Neural cell (in vitro differentiated cells): ENCODE measurements around the gene MAGI2. TPM values are rescaled to one million over a fixed set of nuclear protein-coding genes. Genes with fewer than 3 reads are reported as not detected.

Experiments
- H2AFZ ChIP-seq: fragments of 200-600, 300-800 bp; sonication (generic), shearing (Covaris generic); 2 replicates; pipeline ENCODE4 v1.6.0; 2014; ENCODE audit warnings: low read depth, mild to moderate bottlenecking, antibody characterized with exemption, low read length, moderate library complexity
- H3F3A ChIP-seq: fragments of 200-600 bp; shearing (Covaris generic); 2 replicates; pipeline ENCODE4 v1.6.1; 2016; ENCODE audit warnings: mild to moderate bottlenecking, moderate library complexity, mixed read lengths, antibody characterized with exemption, low read length; ENCODE audit not compliant: insufficient read depth, poor library complexity, severe bottlenecking
- H3K27ac ChIP-seq: fragments of 200-600, 300-800 bp; sonication (generic), shearing (Covaris generic); 2 replicates; pipeline ENCODE4 v1.5.1; 2014; ENCODE audit warnings: mild to moderate bottlenecking, low read length, moderate library complexity
- H3K27me3 ChIP-seq: fragments of 300-800, 200-600 bp; sonication (generic), shearing (Covaris generic); 2 replicates; pipeline ENCODE4 v1.6.0; 2014; ENCODE audit warnings: mild to moderate bottlenecking, low read depth, low read length, moderate library complexity; ENCODE audit not compliant: insufficient read depth
- H3K36me3 ChIP-seq: fragments of 300-800, 200-600 bp; sonication (generic), shearing (Covaris generic); 2 replicates; pipeline ENCODE4 v1.5.1; 2014; ENCODE audit warnings: mild to moderate bottlenecking, antibody characterized with exemption, low read length, moderate library complexity; ENCODE audit not compliant: insufficient read depth
- H3K4me2 ChIP-seq: fragments of 300-800, 200-600 bp; sonication (generic), shearing (Covaris generic); 2 replicates; pipeline ENCODE4 v1.6.0; 2014; ENCODE audit warnings: mild to moderate bottlenecking, low read length
- H3K4me3 ChIP-seq: fragments of 300-800, 200-600 bp; sonication (generic), shearing (Covaris generic); 2 replicates; pipeline ENCODE4 v1.5.1; 2014; ENCODE audit warnings: mild to moderate bottlenecking, low read length, moderate library complexity
- H3K79me2 ChIP-seq: fragments of 200-600 bp; shearing (Covaris generic); replicated peaks from 2 replicates; pipeline ENCODE4 v1.6.0; 2014; ENCODE audit warnings: mild to moderate bottlenecking, low read length, moderate library complexity; ENCODE audit not compliant: insufficient read depth
- H3K9ac ChIP-seq: fragments of 300-800, 200-600 bp; sonication (generic), shearing (Covaris generic); 2 replicates; pipeline ENCODE4 v1.6.1; 2016; ENCODE audit warnings: mild to moderate bottlenecking, low read length, mixed read lengths
- H3K9me2 ChIP-seq: fragments of 200-600 bp; shearing (Covaris generic); 2 replicates; pipeline ENCODE4 v1.6.1; 2016; ENCODE audit warnings: mild to moderate bottlenecking, low read length, mixed read lengths; ENCODE audit not compliant: insufficient read depth
- H3K9me3 ChIP-seq: fragments of 200-600, 300-800 bp; sonication (generic), shearing (Covaris generic); 2 replicates; pipeline ENCODE4 v1.6.1; 2016; ENCODE audit warnings: mild to moderate bottlenecking, mixed run types, low read length, moderate library complexity, mixed read lengths
- H4K20me1 ChIP-seq: fragments of 200-600 bp; shearing (Covaris generic); 2 replicates; pipeline ENCODE4 v1.6.1; 2016; ENCODE audit warnings: mild to moderate bottlenecking, mixed run types; ENCODE audit not compliant: insufficient read depth
- CTCF ChIP-seq: fragments of 450-650 bp; IDR thresholded peaks from 2 replicates; pipeline ENCODE4 v1.5.1; 2014; ENCODE audit warnings: antibody characterized with exemption, mild to moderate bottlenecking, moderate library complexity; ENCODE audit not compliant: poor library complexity, severe bottlenecking
- EP300 ChIP-seq: fragments of 450-650 bp; conservative IDR thresholded peaks from 2 replicates; pipeline ENCODE4 v1.6.1; 2014; ENCODE audit warnings: antibody characterized with exemption, mild to moderate bottlenecking, moderate library complexity; ENCODE audit not compliant: poor library complexity, severe bottlenecking
- EZH2 ChIP-seq: fragments of 200-600, 300-800 bp; shearing (Covaris generic), sonication (generic); IDR thresholded peaks from 2 replicates; pipeline ENCODE4 v1.6.1; 2014; ENCODE audit warnings: antibody characterized with exemption, low read length, borderline replicate concordance, mild to moderate bottlenecking; ENCODE audit not compliant: insufficient read depth, poor library complexity, severe bottlenecking
- MXI1 ChIP-seq: fragments of 450-650 bp; conservative IDR thresholded peaks from 2 replicates; pipeline ENCODE4 v1.6.1; 2014; ENCODE audit warnings: antibody characterized with exemption, mild to moderate bottlenecking; ENCODE audit not compliant: poor library complexity, severe bottlenecking
- POLR2AphosphoS5 ChIP-seq: IDR thresholded peaks from 2 replicates; pipeline ENCODE4 v1.6.1; 2012
- RAD21 ChIP-seq: fragments of 450-650 bp; conservative IDR thresholded peaks from 2 replicates; pipeline ENCODE4 v1.6.1; 2014; ENCODE audit warnings: antibody characterized with exemption, mild to moderate bottlenecking, moderate library complexity
- SMC3 ChIP-seq: fragments of 450-650 bp; conservative IDR thresholded peaks from 2 replicates; pipeline ENCODE4 v1.6.1; 2014; ENCODE audit warnings: antibody characterized with exemption, mild to moderate bottlenecking, moderate library complexity; ENCODE audit not compliant: poor library complexity
- TAF1 ChIP-seq: IDR thresholded peaks from 2 replicates; pipeline ENCODE4 v1.6.1; 2012; ENCODE audit warnings: low read depth
- polyA plus RNA-seq: library from polyadenylated mRNA; depleted of rRNA; stranded (reverse); fragments of >200 nt; gene quantifications from 2 replicates; pipeline ENCODE4 v1.2.3, GENCODE V29; 2014
- TF ChIP-seq, protein P1 (sequence below): IDR thresholded peaks from 2 replicates; pipeline ENCODE4 v1.6.1; 2012; ENCODE audit warnings: borderline replicate concordance

Gene MAGI2
- polyA plus RNA-seq, 1 donor from 2014 or later: 19.3 TPM

DNA sequence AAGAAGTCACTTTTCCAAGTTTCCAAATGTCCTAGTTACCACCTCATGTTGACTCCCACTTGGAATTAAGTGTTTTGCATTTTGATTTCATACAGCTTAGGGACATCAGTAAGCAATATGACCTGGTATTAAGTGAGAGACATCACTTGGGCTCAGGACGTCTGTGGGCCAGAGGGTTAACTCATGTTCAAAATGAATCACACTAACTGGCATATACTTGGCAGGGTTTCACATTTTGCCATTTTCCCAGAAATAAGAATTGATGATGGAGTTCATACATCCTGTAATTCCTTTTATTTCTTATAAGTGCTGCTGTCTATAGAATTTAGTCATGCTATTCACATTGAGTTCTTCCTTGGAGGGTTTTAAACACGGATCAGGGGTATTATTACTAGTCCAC is 1138.3 kb downstream of the MAGI2 start:
- H3K27me3 ChIP-seq: no peaks in the 10 kb centered on the region
- H3K4me3 ChIP-seq: no peak overlapping the region
- H2AFZ ChIP-seq: no peak overlapping the region
- no peaks in the 10 kb centered on the region for H3K79me2 ChIP-seq
- no peaks in the 10 kb centered on the region for H4K20me1 ChIP-seq
- TF ChIP-seq RAD21 (no peak), CTCF (no peak), MXI1 (no peak), EP300 (no peak), SMC3 (no peak), EZH2 (no peak), TAF1 (no peak), POLR2AphosphoS5 (no peak)
- TF ChIP-seq, protein P1, sequence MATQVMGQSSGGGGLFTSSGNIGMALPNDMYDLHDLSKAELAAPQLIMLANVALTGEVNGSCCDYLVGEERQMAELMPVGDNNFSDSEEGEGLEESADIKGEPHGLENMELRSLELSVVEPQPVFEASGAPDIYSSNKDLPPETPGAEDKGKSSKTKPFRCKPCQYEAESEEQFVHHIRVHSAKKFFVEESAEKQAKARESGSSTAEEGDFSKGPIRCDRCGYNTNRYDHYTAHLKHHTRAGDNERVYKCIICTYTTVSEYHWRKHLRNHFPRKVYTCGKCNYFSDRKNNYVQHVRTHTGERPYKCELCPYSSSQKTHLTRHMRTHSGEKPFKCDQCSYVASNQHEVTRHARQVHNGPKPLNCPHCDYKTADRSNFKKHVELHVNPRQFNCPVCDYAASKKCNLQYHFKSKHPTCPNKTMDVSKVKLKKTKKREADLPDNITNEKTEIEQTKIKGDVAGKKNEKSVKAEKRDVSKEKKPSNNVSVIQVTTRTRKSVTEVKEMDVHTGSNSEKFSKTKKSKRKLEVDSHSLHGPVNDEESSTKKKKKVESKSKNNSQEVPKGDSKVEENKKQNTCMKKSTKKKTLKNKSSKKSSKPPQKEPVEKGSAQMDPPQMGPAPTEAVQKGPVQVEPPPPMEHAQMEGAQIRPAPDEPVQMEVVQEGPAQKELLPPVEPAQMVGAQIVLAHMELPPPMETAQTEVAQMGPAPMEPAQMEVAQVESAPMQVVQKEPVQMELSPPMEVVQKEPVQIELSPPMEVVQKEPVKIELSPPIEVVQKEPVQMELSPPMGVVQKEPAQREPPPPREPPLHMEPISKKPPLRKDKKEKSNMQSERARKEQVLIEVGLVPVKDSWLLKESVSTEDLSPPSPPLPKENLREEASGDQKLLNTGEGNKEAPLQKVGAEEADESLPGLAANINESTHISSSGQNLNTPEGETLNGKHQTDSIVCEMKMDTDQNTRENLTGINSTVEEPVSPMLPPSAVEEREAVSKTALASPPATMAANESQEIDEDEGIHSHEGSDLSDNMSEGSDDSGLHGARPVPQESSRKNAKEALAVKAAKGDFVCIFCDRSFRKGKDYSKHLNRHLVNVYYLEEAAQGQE: no peak
- H3F3A ChIP-seq: no peaks in the 10 kb centered on the region
- no peak overlapping the region for H3K9ac ChIP-seq
- no peaks in the 10 kb centered on the region for H3K9me3 ChIP-seq
- no peak overlapping the region for H3K27ac ChIP-seq
- H3K4me2 ChIP-seq: no peak overlapping the region
- no peaks in the 10 kb centered on the region for H3K9me2 ChIP-seq
- no peaks in the 10 kb centered on the region for H3K36me3 ChIP-seq

DNA sequence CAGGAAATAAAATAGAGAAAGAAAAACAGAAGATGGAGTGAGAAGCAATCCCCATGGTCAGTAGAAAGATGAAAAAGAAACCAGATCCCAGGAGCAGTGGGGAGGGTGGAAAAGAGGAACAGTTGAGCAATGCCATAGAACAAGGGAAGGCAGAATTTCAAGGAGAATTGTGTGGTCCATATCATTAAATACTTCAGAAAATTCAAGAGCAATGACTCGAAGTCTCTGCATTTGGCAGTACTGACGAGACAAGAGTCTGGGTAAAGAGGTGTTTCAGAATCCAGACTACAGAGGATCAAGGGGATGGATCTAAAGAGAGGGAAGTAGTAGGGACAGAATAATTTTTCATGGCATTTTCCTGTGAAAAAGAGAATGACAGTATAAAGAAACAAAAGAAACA is 1142.3 kb downstream of the MAGI2 start:
- Histone ChIP-seq H4K20me1 (no peaks in the 10 kb centered on the region), H3K4me3 (no peak overlapping the region), H2AFZ (no peak overlapping the region), H3K9ac (no peak overlapping the region), H3K9me2 (no peaks in the 10 kb centered on the region), H3K4me2 (no peak overlapping the region), H3K79me2 (no peaks in the 10 kb centered on the region), H3K27ac (no peak overlapping the region), H3K36me3 (no peaks in the 10 kb centered on the region), H3F3A (no peaks in the 10 kb centered on the region), H3K27me3 (no peaks in the 10 kb centered on the region), H3K9me3 (no peaks in the 10 kb centered on the region)
- TF ChIP-seq EZH2 (no peak), EP300 (no peak), TAF1 (no peak), MXI1 (no peak), RAD21 (no peak), POLR2AphosphoS5 (no peak), SMC3 (no peak), CTCF (no peak)
- TF ChIP-seq, protein P1: no peak
